ENCODE results near the gene NUP35. TPM values are rescaled to one million over a fixed set of nuclear protein-coding genes. Genes with fewer than 3 reads are reported as not detected.
"Not testable (repeated sequence)": the region's sequence is repeated elsewhere in the genome, so short reads cannot be mapped to it uniquely, and the experiment has no call there.

NUP35 gene
- total and polyA plus RNA-seq, 2 experiments from 2014 or later: 10.9 to 12.9 TPM

- TF ChIP-seq EZH2phosphoT487 (IDR thresholded peaks at IDR 0.05; ENCODE audit: insufficient read depth, low read depth) (no peak), EZH2 (IDR thresholded peaks at IDR 0.05; ENCODE audit: insufficient read depth, poor library complexity, severe bottlenecking) (no peak)
- WGBS, 2 experiments (ENCODE audit: low coverage in 1 of 2, low lambda C conversion rate in 2 of 2, missing lambda C conversion rate in 2 of 2): 48 to 49% methylated on average over 2 of the region's 2 CpGs
- Histone ChIP-seq H3K4me1 (ENCODE audit: insufficient read depth) (no peaks in the 10 kb centered on the region), H3K79me2 (ENCODE audit: insufficient read depth) (peaks cover 38% of the 10 kb centered on the region), H3K36me3 (ENCODE audit: low read depth) (peaks cover 3% of the 10 kb centered on the region; the same call in 1 of the 2 replicates), H3K9ac (no peak overlapping the region), H3K9me2 (ENCODE audit: insufficient read depth) (no peaks in the 10 kb centered on the region), H3F3A (ENCODE audit: insufficient read depth) (no peaks in the 10 kb centered on the region), H2AFZ (no peak overlapping the region), H3K27me3 (replicated peaks; ENCODE audit: insufficient read depth) (no peaks in the 10 kb centered on the region), H3K9me3 (ENCODE audit: low read depth) (no peaks in the 10 kb centered on the region), H3K4me3 (no peak overlapping the region), H3K4me2 (ENCODE audit: unreplicated experiment) (no peak overlapping the region), H4K20me1 (ENCODE audit: insufficient read depth) (no peaks in the 10 kb centered on the region), H3K27ac (no peak overlapping the region)
- in situ Hi-C loops (cut with MboI): no loop called here
- DNase-seq: no peak
Measured at GRCh38 chr2:183134016-183134415, 9.8 kb downstream of the NUP35 start.

- H3F3A ChIP-seq (ENCODE audit: insufficient read depth): no peaks in the 10 kb centered on the region
- H3K79me2 ChIP-seq (ENCODE audit: insufficient read depth): peaks cover 34% of the 10 kb centered on the region
- in situ Hi-C loops (cut with MboI): no loop called here
- H3K4me3 ChIP-seq: no peak overlapping the region
- no peaks in the 10 kb centered on the region for H3K9me3 ChIP-seq (ENCODE audit: low read depth)
- no peak overlapping the region for H3K27ac ChIP-seq
- H3K27me3 ChIP-seq (replicated peaks; ENCODE audit: insufficient read depth): no peaks in the 10 kb centered on the region
- DNase-seq: peak; percentile 7
- no peak overlapping the region for H2AFZ ChIP-seq
- no peak overlapping the region for H3K4me2 ChIP-seq (ENCODE audit: unreplicated experiment)
- no peaks in the 10 kb centered on the region for H4K20me1 ChIP-seq (ENCODE audit: insufficient read depth)
- peaks cover 20% of the 10 kb centered on the region for H3K36me3 ChIP-seq (ENCODE audit: low read depth)
- peaks cover 5% of the 10 kb centered on the region; the same call in 1 of the 2 replicates for H3K4me1 ChIP-seq (ENCODE audit: insufficient read depth)
- WGBS, 2 experiments (ENCODE audit: low coverage in 1 of 2, low lambda C conversion rate in 2 of 2, missing lambda C conversion rate in 2 of 2): 97 to 100% methylated on average over 1 of the region's 1 CpG
- no peaks in the 10 kb centered on the region for H3K9me2 ChIP-seq (ENCODE audit: insufficient read depth)
- H3K9ac ChIP-seq: no peak overlapping the region
- TF ChIP-seq EZH2 (IDR thresholded peaks at IDR 0.05; ENCODE audit: insufficient read depth, poor library complexity, severe bottlenecking): no peak
- TF ChIP-seq EZH2phosphoT487 (IDR thresholded peaks at IDR 0.05; ENCODE audit: insufficient read depth, low read depth): no peak
Measured at GRCh38 chr2:183148955-183149354, 24.7 kb downstream of the NUP35 start.

GRCh38 chr2:183149489-183149888, 25.2 kb downstream of the NUP35 start:
- H3K36me3 ChIP-seq (ENCODE audit: low read depth): peaks cover 15% of the 10 kb centered on the region
- no peaks in the 10 kb centered on the region for H4K20me1 ChIP-seq (ENCODE audit: insufficient read depth)
- in situ Hi-C loops (cut with MboI): no loop called here
- no peak overlapping the region for H3K9ac ChIP-seq
- H3F3A ChIP-seq (ENCODE audit: insufficient read depth): no peaks in the 10 kb centered on the region
- H3K27ac ChIP-seq: peak overlapping the region; percentile 16; the same call in 1 of the 2 replicates
- H3K4me1 ChIP-seq (ENCODE audit: insufficient read depth): peaks cover 5% of the 10 kb centered on the region; the same call in 1 of the 2 replicates
- no peak overlapping the region for H3K4me3 ChIP-seq
- peak overlapping the region; percentile 32 for H3K4me2 ChIP-seq (ENCODE audit: unreplicated experiment)
- no peak overlapping the region for H2AFZ ChIP-seq
- DNase-seq: peak; percentile 49
- TF ChIP-seq EZH2 (IDR thresholded peaks at IDR 0.05; ENCODE audit: insufficient read depth, poor library complexity, severe bottlenecking) (no peak), EZH2phosphoT487 (IDR thresholded peaks at IDR 0.05; ENCODE audit: insufficient read depth, low read depth) (no peak)
- no peaks in the 10 kb centered on the region for H3K27me3 ChIP-seq (replicated peaks; ENCODE audit: insufficient read depth)
- 57 to 63% methylated on average over 2 of the region's 2 CpGs for WGBS, 2 experiments (ENCODE audit: low coverage in 1 of 2, low lambda C conversion rate in 2 of 2, missing lambda C conversion rate in 2 of 2)
- H3K9me3 ChIP-seq (ENCODE audit: low read depth): no peaks in the 10 kb centered on the region
- H3K9me2 ChIP-seq (ENCODE audit: insufficient read depth): no peaks in the 10 kb centered on the region
- H3K79me2 ChIP-seq (ENCODE audit: insufficient read depth): peaks cover 34% of the 10 kb centered on the region

- H3K4me2 ChIP-seq (ENCODE audit: unreplicated experiment); H3K9me3 ChIP-seq (ENCODE audit: low read depth); H3K27ac ChIP-seq; H3K9ac ChIP-seq; H3K4me3 ChIP-seq; H3K27me3 ChIP-seq (replicated peaks; ENCODE audit: insufficient read depth); H3K9me2 ChIP-seq (ENCODE audit: insufficient read depth); H2AFZ ChIP-seq; in situ Hi-C loops (cut with MboI); H3F3A ChIP-seq (ENCODE audit: insufficient read depth); H3K4me1 ChIP-seq (ENCODE audit: insufficient read depth); H4K20me1 ChIP-seq (ENCODE audit: insufficient read depth); DNase-seq; H3K36me3 ChIP-seq (ENCODE audit: low read depth): not testable (repeated sequence)
- WGBS, 2 experiments (ENCODE audit: low coverage in 1 of 2, low lambda C conversion rate in 2 of 2, missing lambda C conversion rate in 2 of 2): 97 to 98% methylated on average over 3 of the region's 3 CpGs
- peaks cover 17% of the 10 kb centered on the region for H3K79me2 ChIP-seq (ENCODE audit: insufficient read depth)
Measured at GRCh38 chr2:183152280-183152679, 28.0 kb downstream of the NUP35 start.

GRCh38 chr2:183153967-183154366, 29.7 kb downstream of the NUP35 start:
- TF ChIP-seq EZH2 (IDR thresholded peaks at IDR 0.05; ENCODE audit: insufficient read depth, poor library complexity, severe bottlenecking) (no peak), EZH2phosphoT487 (IDR thresholded peaks at IDR 0.05; ENCODE audit: insufficient read depth, low read depth) (no peak)
- WGBS, 2 experiments (ENCODE audit: low coverage in 1 of 2, low lambda C conversion rate in 2 of 2, missing lambda C conversion rate in 2 of 2): 97 to 99% methylated on average over 3 of the region's 3 CpGs
- no peaks in the 10 kb centered on the region for H3K9me3 ChIP-seq (ENCODE audit: low read depth)
- peaks cover 5% of the 10 kb centered on the region; the same call in 1 of the 2 replicates for H3K4me1 ChIP-seq (ENCODE audit: insufficient read depth)
- DNase-seq: no peak
- no peaks in the 10 kb centered on the region for H3F3A ChIP-seq (ENCODE audit: insufficient read depth)
- H3K27me3 ChIP-seq (replicated peaks; ENCODE audit: insufficient read depth): no peaks in the 10 kb centered on the region
- peaks cover 6% of the 10 kb centered on the region; the same call in 1 of the 2 replicates for H3K36me3 ChIP-seq (ENCODE audit: low read depth)
- H3K9ac ChIP-seq: no peak overlapping the region
- H3K4me2 ChIP-seq (ENCODE audit: unreplicated experiment): no peak overlapping the region
- H2AFZ ChIP-seq: no peak overlapping the region
- H4K20me1 ChIP-seq (ENCODE audit: insufficient read depth): no peaks in the 10 kb centered on the region
- no peak overlapping the region for H3K27ac ChIP-seq
- no peaks in the 10 kb centered on the region for H3K79me2 ChIP-seq (ENCODE audit: insufficient read depth)
- no peak overlapping the region for H3K4me3 ChIP-seq
- no peaks in the 10 kb centered on the region for H3K9me2 ChIP-seq (ENCODE audit: insufficient read depth)
- in situ Hi-C loops (cut with MboI): no loop called here

- in situ Hi-C loops (cut with MboI); H3K9me3 ChIP-seq (ENCODE audit: low read depth); H3F3A ChIP-seq (ENCODE audit: insufficient read depth); H3K4me2 ChIP-seq (ENCODE audit: unreplicated experiment); H3K9me2 ChIP-seq (ENCODE audit: insufficient read depth); H3K4me3 ChIP-seq; H3K4me1 ChIP-seq (ENCODE audit: insufficient read depth); DNase-seq; H3K27ac ChIP-seq; H2AFZ ChIP-seq; H4K20me1 ChIP-seq (ENCODE audit: insufficient read depth); H3K36me3 ChIP-seq (ENCODE audit: low read depth); H3K27me3 ChIP-seq (replicated peaks; ENCODE audit: insufficient read depth); H3K9ac ChIP-seq; H3K79me2 ChIP-seq (ENCODE audit: insufficient read depth): not testable (repeated sequence)
- 74 to 75% methylated on average over 4 of the region's 4 CpGs for WGBS, 2 experiments (ENCODE audit: low coverage in 1 of 2, low lambda C conversion rate in 2 of 2, missing lambda C conversion rate in 2 of 2)
Measured at GRCh38 chr2:183154772-183155171, 30.5 kb downstream of the NUP35 start.

All from GM23248 (cell line).